ENCODE results near the gene WDR70. TPM values are rescaled to one million over a fixed set of nuclear protein-coding genes. Genes with fewer than 3 reads are reported as not detected.

The WDR70 gene
- total RNA-seq, 6 experiments from 2014 or later = 8.8 to 13.4 (median 11.3) TPM

GRCh38 chr5:37751227-37751626 lies 372.1 kb downstream of the WDR70 start:
- no peaks in the 10 kb centered on the region for H3K4me1 ChIP-seq
- DNase-seq (no peak), ATAC-seq (no peak)
- H3K27ac ChIP-seq = no peak overlapping the region
- intact Hi-C loops (cut with DNase I) = no loop called here
- 86% methylated on average over 3 of the region's 3 CpGs for WGBS (ENCODE audit: insufficient coverage, low coverage, low lambda C conversion rate, missing lambda C conversion rate)
- no peaks in the 10 kb centered on the region for H3K9me3 ChIP-seq
- H3K4me3 ChIP-seq = no peak overlapping the region
- H3K36me3 ChIP-seq = no peaks in the 10 kb centered on the region
- no peaks in the 10 kb centered on the region for H3K27me3 ChIP-seq
- TF ChIP-seq POLR2A (IDR thresholded peaks at IDR 0.05) = no peak
- TF ChIP-seq, protein P1, sequence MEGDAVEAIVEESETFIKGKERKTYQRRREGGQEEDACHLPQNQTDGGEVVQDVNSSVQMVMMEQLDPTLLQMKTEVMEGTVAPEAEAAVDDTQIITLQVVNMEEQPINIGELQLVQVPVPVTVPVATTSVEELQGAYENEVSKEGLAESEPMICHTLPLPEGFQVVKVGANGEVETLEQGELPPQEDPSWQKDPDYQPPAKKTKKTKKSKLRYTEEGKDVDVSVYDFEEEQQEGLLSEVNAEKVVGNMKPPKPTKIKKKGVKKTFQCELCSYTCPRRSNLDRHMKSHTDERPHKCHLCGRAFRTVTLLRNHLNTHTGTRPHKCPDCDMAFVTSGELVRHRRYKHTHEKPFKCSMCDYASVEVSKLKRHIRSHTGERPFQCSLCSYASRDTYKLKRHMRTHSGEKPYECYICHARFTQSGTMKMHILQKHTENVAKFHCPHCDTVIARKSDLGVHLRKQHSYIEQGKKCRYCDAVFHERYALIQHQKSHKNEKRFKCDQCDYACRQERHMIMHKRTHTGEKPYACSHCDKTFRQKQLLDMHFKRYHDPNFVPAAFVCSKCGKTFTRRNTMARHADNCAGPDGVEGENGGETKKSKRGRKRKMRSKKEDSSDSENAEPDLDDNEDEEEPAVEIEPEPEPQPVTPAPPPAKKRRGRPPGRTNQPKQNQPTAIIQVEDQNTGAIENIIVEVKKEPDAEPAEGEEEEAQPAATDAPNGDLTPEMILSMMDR (IDR thresholded peaks at IDR 0.05) = no peak

GRCh38 chr5:37754976-37755375 lies 375.9 kb downstream of the WDR70 start:
- WGBS (ENCODE audit: insufficient coverage, low coverage, low lambda C conversion rate, missing lambda C conversion rate) = 58% methylated on average over 4 of the region's 4 CpGs
- Histone ChIP-seq H3K36me3 (no peaks in the 10 kb centered on the region), H3K9me3 (no peaks in the 10 kb centered on the region), H3K27me3 (no peaks in the 10 kb centered on the region), H3K4me3 (no peak overlapping the region), H3K27ac (no peak overlapping the region), H3K4me1 (no peaks in the 10 kb centered on the region)
- ATAC-seq = peak; percentile 48 to 61 (median 60)
- TF ChIP-seq POLR2A (IDR thresholded peaks at IDR 0.05) = no peak
- TF ChIP-seq, protein P1 (IDR thresholded peaks at IDR 0.05) = no peak
- no peak for DNase-seq
- intact Hi-C loops (cut with DNase I) = no loop called here

DNA sequence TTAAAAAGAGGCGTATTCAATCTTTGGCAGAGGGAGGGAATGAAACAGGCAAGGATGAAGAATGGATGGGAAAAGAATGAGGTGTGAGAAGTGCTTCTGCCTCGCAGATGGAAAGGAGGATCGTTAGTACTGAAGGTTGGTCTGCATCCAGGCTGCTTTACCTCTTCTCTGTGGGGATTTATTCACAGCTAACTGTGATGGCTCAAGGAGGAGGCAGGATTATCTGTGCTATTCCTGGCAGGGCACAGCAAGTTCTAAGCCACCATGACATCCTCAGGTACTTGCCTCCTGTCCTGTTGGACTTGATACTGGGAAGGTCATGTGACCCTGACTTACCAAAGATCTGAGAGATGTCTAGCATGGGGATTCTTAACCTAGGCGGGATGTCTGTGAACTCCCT lies 376.5 kb downstream of the WDR70 start:
- H3K4me1 ChIP-seq = no peaks in the 10 kb centered on the region
- intact Hi-C loops (cut with DNase I) = no loop called here
- H3K36me3 ChIP-seq = no peaks in the 10 kb centered on the region
- 94% methylated on average over 4 of the region's 4 CpGs for whole genome bisulfite sequencing (ENCODE audit: insufficient coverage, low coverage, low lambda C conversion rate, missing lambda C conversion rate)
- no peak for DNase-seq
- no peak for ATAC-seq
- H3K9me3 ChIP-seq = no peaks in the 10 kb centered on the region
- no peak overlapping the region for H3K27ac ChIP-seq
- H3K27me3 ChIP-seq = no peaks in the 10 kb centered on the region
- TF ChIP-seq POLR2A (IDR thresholded peaks at IDR 0.05) = no peak
- TF ChIP-seq, protein P1 (IDR thresholded peaks at IDR 0.05) = no peak
- no peak overlapping the region for H3K4me3 ChIP-seq

DNA sequence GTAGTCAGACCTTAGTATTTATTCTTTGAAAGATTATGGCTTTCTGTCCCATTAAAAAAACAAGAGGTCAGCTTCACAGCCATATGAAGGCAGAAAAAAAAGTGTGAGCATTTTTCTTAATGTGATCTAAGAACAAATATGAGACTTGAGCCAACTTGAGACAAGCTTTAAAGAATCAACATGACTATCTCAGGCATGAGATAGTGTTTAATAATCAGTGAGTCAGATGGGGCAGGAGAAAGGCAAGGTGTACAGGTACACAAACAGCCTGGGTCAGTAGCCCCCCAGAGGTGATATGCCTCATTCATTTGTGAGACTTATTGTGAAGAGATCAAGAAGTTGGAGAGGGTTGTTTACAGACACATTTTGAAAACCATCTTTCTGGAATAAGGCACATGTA lies 377.1 kb downstream of the WDR70 start:
- Histone ChIP-seq H3K27ac (no peak overlapping the region), H3K27me3 (no peaks in the 10 kb centered on the region), H3K4me3 (no peak overlapping the region), H3K4me1 (no peaks in the 10 kb centered on the region), H3K9me3 (no peaks in the 10 kb centered on the region), H3K36me3 (no peaks in the 10 kb centered on the region)
- TF ChIP-seq, protein P1 (IDR thresholded peaks at IDR 0.05) = no peak
- TF ChIP-seq POLR2A (IDR thresholded peaks at IDR 0.05) = no peak
- no peak for DNase-seq
- intact Hi-C loops (cut with DNase I) = no loop called here
- no peak for ATAC-seq

DNA sequence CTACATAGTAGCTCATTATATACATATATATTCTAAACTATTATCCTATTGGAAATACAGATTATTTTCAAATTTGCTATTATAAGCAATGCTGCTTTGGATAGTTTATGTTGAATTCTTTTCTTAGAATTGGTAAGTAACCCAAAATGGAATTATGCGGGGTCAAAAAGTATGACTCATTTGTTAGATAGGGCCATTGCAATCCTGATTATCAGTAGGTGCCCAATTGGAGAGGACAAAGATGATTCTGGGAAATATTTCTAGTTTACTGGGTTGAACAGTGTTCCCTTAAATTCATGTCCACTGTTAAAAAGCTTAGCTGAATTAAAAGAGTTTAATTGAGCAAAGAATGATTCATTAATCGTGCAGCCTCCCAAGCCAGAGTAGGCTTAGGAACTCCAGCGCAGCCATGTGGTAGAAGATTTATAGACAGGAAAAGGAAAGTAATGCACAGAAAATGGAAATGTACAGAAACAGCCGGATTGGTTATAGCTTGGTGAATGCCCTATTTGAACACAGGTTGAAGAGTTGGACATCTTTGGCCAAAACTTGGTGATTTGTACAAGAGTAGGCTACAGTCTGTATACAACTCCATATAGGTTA lies 379.0 kb downstream of the WDR70 start:
- 96% methylated on average over 4 of the region's 4 CpGs for WGBS (ENCODE audit: insufficient coverage, low coverage, low lambda C conversion rate, missing lambda C conversion rate)
- DNase-seq = no peak

More for the DNA sequence above, 379.0 kb downstream of the WDR70 start:
- Histone ChIP-seq H3K4me1 (no peaks in the 10 kb centered on the region), H3K4me3 (no peak overlapping the region), H3K27me3 (no peaks in the 10 kb centered on the region), H3K9me3 (no peaks in the 10 kb centered on the region), H3K36me3 (no peaks in the 10 kb centered on the region), H3K27ac (no peak overlapping the region)
- no peak for TF ChIP-seq POLR2A (IDR thresholded peaks at IDR 0.05)
- TF ChIP-seq, protein P1 (IDR thresholded peaks at IDR 0.05) = no peak
- no peak for ATAC-seq
- intact Hi-C loops (cut with DNase I) = no loop called here
